ENCODE results near the gene PXMP4.

The PXMP4 gene

GRCh38 chr20:33666293-33667244 lies 53.5 kb downstream of the PXMP4 start, which contains the start of gene ACTL10:
Gene ACTL10 (plus strand): TSS chr20:33666943. CDS start chr20:33667498, 555 bp downstream.
- peak; percentile 91 for DNase-seq

- no peak for DNase-seq
These were observed 55.4 kb downstream of the PXMP4 start for GRCh38 chr20:33664762-33665144.

- no peak for DNase-seq
These were observed 55.9 kb downstream of the PXMP4 start for GRCh38 chr20:33664085-33664761.

- DNase-seq, result peak; percentile 83
These were observed 56.7 kb downstream of the PXMP4 start for GRCh38 chr20:33663161-33664084.

GRCh38 chr20:33662172-33662571 lies 57.9 kb downstream of the PXMP4 start, which contains the start of gene C20orf144:
Gene C20orf144 (plus strand): TSS chr20:33662327. CDS start chr20:33662346, 19 bp downstream.
- DNase-seq, result no peak

- no peak for DNase-seq
These were observed 59.4 kb downstream of the PXMP4 start for GRCh38 chr20:33660685-33661058.

GRCh38 chr20:33660035-33660684 lies 60.0 kb downstream of the PXMP4 start:
- DNase-seq, result no peak

- DNase-seq, result no peak
These were observed 60.6 kb downstream of the PXMP4 start for GRCh38 chr20:33659341-33660034.

GRCh38 chr20:33658929-33659328 lies 61.2 kb downstream of the PXMP4 start:
- no peak for DNase-seq

- no peak for DNase-seq
These were observed 61.6 kb downstream of the PXMP4 start for GRCh38 chr20:33658510-33658909.

GRCh38 chr20:33657704-33658095 lies 62.4 kb downstream of the PXMP4 start:
- no peak for DNase-seq

- no peak for DNase-seq
These were observed 63.1 kb downstream of the PXMP4 start for GRCh38 chr20:33656783-33657703.

- DNase-seq, result no peak
These were observed 63.9 kb downstream of the PXMP4 start for GRCh38 chr20:33656010-33656782.

- no peak for DNase-seq
These were observed 64.9 kb downstream of the PXMP4 start for GRCh38 chr20:33655164-33655563.

- no peak for DNase-seq
These were observed 65.4 kb downstream of the PXMP4 start for GRCh38 chr20:33654680-33655161.

- no peak for DNase-seq
These were observed 66.1 kb downstream of the PXMP4 start for GRCh38 chr20:33653900-33654596.

- peak; percentile 41 for DNase-seq
These were observed 66.8 kb downstream of the PXMP4 start for GRCh38 chr20:33653218-33653899.
